Adrenal gland (tissue), 5 donors: ENCODE results near the gene FAXC.

Source experiments
- CTCF ChIP-seq, 6 experiments: fragments of 450-650 bp in 4 of 6; fragments of 200-600 bp in 2 of 6; sonication (generic) in 1 of 6; IDR thresholded peaks; 1 replicate in 5 of 6; 2 replicates in 1 of 6; pipeline versions ENCODE4 v1.5.1 to v1.8.0; 2016 to 2021; ENCODE audit warnings: antibody characterized with exemption in 6 of 6, mild to moderate bottlenecking in 2 of 6, moderate library complexity in 1 of 6
- POLR2A ChIP-seq, 2 donors: fragments of 450-650 bp; IDR thresholded peaks; one replicate each; pipeline ENCODE4 v1.6.1; 2017; ENCODE audit warnings: antibody characterized with exemption in 2 of 2, mild to moderate bottlenecking in 2 of 2, moderate library complexity in 1 of 2
- donor health status: DM: no; HTN: no; CAD: no.

DNA sequence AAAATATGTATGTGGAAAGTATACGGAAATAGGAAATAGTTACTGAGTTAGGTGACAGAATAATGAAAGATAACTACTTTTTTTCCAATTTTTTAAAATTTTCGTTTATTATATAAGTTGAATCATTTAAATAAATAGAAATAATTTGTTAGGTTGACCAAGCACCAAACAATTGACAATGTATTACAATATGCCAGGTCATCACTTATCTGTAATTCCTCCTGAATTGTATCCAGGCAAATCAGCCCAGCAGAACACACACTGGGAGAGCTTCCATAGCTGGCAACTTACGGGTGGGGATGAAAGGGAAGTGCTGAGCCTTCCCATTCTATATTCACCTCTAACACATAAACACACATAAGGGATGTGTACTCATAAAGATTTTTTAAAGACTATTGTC lies 40.7 kb downstream of the FAXC start:
- TF ChIP-seq CTCF (IDR thresholded peaks at IDR 0.05): no peak
- TF ChIP-seq POLR2A (IDR thresholded peaks at IDR 0.05): no peak
